Measurements from ENCODE around the gene FKBP1C.

DNA sequence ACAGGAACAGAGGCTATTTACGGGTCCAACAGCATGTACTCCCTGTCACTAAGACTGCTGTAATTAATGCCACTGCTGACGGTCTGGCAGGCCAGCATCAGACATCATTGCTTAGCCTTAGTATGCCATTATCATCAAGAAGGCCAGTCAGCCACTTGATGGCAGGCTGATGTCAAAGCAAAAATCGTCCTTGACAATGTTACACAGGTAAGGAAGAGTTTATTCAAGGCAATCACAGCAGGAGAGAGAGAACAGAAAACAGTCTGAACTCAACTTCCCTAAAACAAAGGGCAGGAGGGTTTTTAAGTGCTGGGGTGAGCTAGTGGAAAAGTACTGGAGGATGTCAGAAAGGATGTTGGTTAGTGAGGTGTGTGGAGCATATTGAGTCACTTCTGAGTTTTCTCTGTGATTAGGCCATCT is 25.1 kb downstream of the FKBP1C start:
- TF ChIP-seq POLR2A (IDR thresholded peaks at IDR 0.05; ENCODE audit: low read depth) (no peak), EP300 (IDR thresholded peaks at IDR 0.05) (no peak), POLR2AphosphoS5 (IDR thresholded peaks at IDR 0.05) (no peak)
- TF ChIP-seq, protein P1, sequence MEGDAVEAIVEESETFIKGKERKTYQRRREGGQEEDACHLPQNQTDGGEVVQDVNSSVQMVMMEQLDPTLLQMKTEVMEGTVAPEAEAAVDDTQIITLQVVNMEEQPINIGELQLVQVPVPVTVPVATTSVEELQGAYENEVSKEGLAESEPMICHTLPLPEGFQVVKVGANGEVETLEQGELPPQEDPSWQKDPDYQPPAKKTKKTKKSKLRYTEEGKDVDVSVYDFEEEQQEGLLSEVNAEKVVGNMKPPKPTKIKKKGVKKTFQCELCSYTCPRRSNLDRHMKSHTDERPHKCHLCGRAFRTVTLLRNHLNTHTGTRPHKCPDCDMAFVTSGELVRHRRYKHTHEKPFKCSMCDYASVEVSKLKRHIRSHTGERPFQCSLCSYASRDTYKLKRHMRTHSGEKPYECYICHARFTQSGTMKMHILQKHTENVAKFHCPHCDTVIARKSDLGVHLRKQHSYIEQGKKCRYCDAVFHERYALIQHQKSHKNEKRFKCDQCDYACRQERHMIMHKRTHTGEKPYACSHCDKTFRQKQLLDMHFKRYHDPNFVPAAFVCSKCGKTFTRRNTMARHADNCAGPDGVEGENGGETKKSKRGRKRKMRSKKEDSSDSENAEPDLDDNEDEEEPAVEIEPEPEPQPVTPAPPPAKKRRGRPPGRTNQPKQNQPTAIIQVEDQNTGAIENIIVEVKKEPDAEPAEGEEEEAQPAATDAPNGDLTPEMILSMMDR (IDR thresholded peaks at IDR 0.05), result no peak

All from esophagus muscularis mucosa (tissue), 4 donors.